H1 (cell line): ENCODE measurements around the gene ASAP2.

ENCODE experiments used
- ATF3 ChIP-seq: IDR thresholded peaks from 2 replicates; pipeline ENCODE4 v1.6.1; 2011; ENCODE audit warnings: low read depth, mild to moderate bottlenecking, low read length; ENCODE audit not compliant: insufficient read depth
- BACH1 ChIP-seq: IDR thresholded peaks from 2 replicates; pipeline ENCODE4 v1.6.1; 2012; ENCODE audit warnings: low read length, improper control_type of control experiment
- CEBPB ChIP-seq: IDR thresholded peaks from 2 replicates; pipeline ENCODE4 v1.6.1; 2012; ENCODE audit warnings: low read depth, low read length
- CTCF ChIP-seq, 3 experiments: IDR thresholded peaks; 1 replicate in 2 of 3; 2 replicates in 1 of 3; pipeline versions ENCODE4 v1.5.1 to v1.6.1; 2011; ENCODE audit warnings: low read length in 3 of 3, mild to moderate bottlenecking in 3 of 3, inconsistent platforms in 2 of 3, low read depth in 1 of 3, moderate library complexity in 1 of 3; ENCODE audit not compliant: insufficient read depth in 1 of 3; ENCODE audit errors: control extremely low read depth in 1 of 3
- GTF2F1 ChIP-seq: IDR thresholded peaks from 2 replicates; pipeline ENCODE4 v1.6.1; 2012; ENCODE audit warnings: low read depth, low read length, improper control_type of control experiment, borderline replicate concordance
- KDM1A ChIP-seq: fragments of 200-600, 300-600 bp; sonication (generic); IDR thresholded peaks from 2 replicates; pipeline ENCODE4 v1.7.1; 2016; ENCODE audit warnings: mild to moderate bottlenecking, low read length, borderline replicate concordance
- MAX ChIP-seq: IDR thresholded peaks from 2 replicates; pipeline ENCODE4 v1.6.1; 2012; ENCODE audit warnings: inconsistent platforms
- POLR2A ChIP-seq, 2 experiments: IDR thresholded peaks; 1 replicate in 1 of 2; 2 replicates in 1 of 2; pipeline ENCODE4 v1.6.1; 2011; ENCODE audit warnings: low read depth in 2 of 2, low read length in 2 of 2, mild to moderate bottlenecking in 2 of 2; ENCODE audit errors: control extremely low read depth in 1 of 2
- POLR2AphosphoS5 ChIP-seq: IDR thresholded peaks from 2 replicates; pipeline ENCODE4 v1.6.1; 2011; ENCODE audit warnings: low read depth, low read length
- RBBP5 ChIP-seq: IDR thresholded peaks from 2 replicates; pipeline ENCODE4 v1.7.1; 2012; ENCODE audit warnings: low read depth, mild to moderate bottlenecking, inconsistent platforms, low read length, moderate library complexity, borderline replicate concordance
- TAF1 ChIP-seq: IDR thresholded peaks from 2 replicates; pipeline ENCODE4 v1.6.1; 2011; ENCODE audit warnings: mild to moderate bottlenecking, low read depth, low read length
- TEAD4 ChIP-seq: IDR thresholded peaks from 2 replicates; pipeline ENCODE4 v1.6.1; 2012; ENCODE audit warnings: low read depth, low read length, inconsistent platforms, mixed read lengths
- USF2 ChIP-seq: IDR thresholded peaks from 2 replicates; pipeline ENCODE4 v1.6.1; 2011; ENCODE audit warnings: low read length, improper control_type of control experiment
- YY1 ChIP-seq: IDR thresholded peaks from 2 replicates; pipeline ENCODE4 v1.6.1; 2011; ENCODE audit warnings: low read depth, mild to moderate bottlenecking, low read length

GRCh38 chr2:9282128-9283112, 75.8 kb downstream of the ASAP2 start:
- TF ChIP-seq GTF2F1 (no peak), CTCF (IDR thresholded peaks at IDR 0.05; ENCODE audit: control extremely low read depth in 1 of 3, insufficient read depth in 1 of 3, low read depth in 1 of 3, low read length in 3 of 3) (no peak), TAF1 (no peak), YY1 (no peak), POLR2AphosphoS5 (no peak), MAX (no peak), ATF3 (no peak), BACH1 (no peak), RBBP5 (no peak), CEBPB (no peak), USF2 (no peak), KDM1A (no peak), POLR2A (IDR thresholded peaks at IDR 0.05; ENCODE audit: control extremely low read depth in 1 of 2, low read depth in 2 of 2, low read length in 2 of 2) (no peak), TEAD4 (no peak)
